Tibial nerve (tissue), 4 donors: ENCODE data around the gene SH3GL1. TPM values are rescaled to one million over a fixed set of nuclear protein-coding genes. Genes with fewer than 3 reads are reported as not detected.

Experiments used
- DNase-seq, 2 donors: peaks; one replicate each; pipeline ENCODE4 v3.0.0-alpha.2; 2019; ENCODE audit warnings: low spot score in 2 of 2
- H3K27ac ChIP-seq, 4 donors: fragments of 200-600 bp; sonication (generic) in 3 of 4; one replicate each; pipeline ENCODE4 v1.5.1; 2017 to 2019; ENCODE audit warnings: mild to moderate bottlenecking in 1 of 4
- H3K27me3 ChIP-seq, 2 donors: fragments of 200-600 bp; sonication (generic) in 1 of 2; one replicate each; pipeline versions ENCODE4 v1.5.1 to v1.6.0; 2017 to 2019
- H3K36me3 ChIP-seq, 3 donors: fragments of 200-600 bp; sonication (generic); one replicate each; pipeline ENCODE4 v1.5.1; 2018 to 2019
- H3K4me1 ChIP-seq, 4 donors: fragments of 200-600 bp; sonication (generic) in 3 of 4; one replicate each; pipeline ENCODE4 v1.5.1; 2017 to 2019
- H3K4me3 ChIP-seq, 4 donors: fragments of 200-600 bp; sonication (generic) in 3 of 4; one replicate each; pipeline ENCODE4 v1.5.1; 2017 to 2019; ENCODE audit warnings: mild to moderate bottlenecking in 1 of 4, moderate library complexity in 1 of 4
- H3K9me3 ChIP-seq, 4 donors: fragments of 200-600 bp; sonication (generic) in 3 of 4; one replicate each; pipeline ENCODE4 v1.5.1; 2017 to 2019
- EP300 ChIP-seq, 2 donors: sonication (generic); formaldehyde crosslinking; IDR thresholded peaks; one replicate each; pipeline ENCODE4 v1.6.1; 2017; ENCODE audit warnings: antibody characterized with exemption in 2 of 2, mild to moderate bottlenecking in 1 of 2
- POLR2A ChIP-seq, 2 donors: fragments of 450-650 bp; IDR thresholded peaks; one replicate each; pipeline ENCODE4 v1.6.1; 2017; ENCODE audit warnings: antibody characterized with exemption in 2 of 2, mild to moderate bottlenecking in 2 of 2, moderate library complexity in 2 of 2
- WGBS, 2 donors: methylation state at CpG; one replicate each; pipeline ENCODE4 v1.1.5; 2018; 5-methylcytosine and 5-hydroxymethylcytosine counted together
- total RNA-seq, 4 donors: library from RNA; depleted of rRNA; stranded (reverse); fragments of >200 nt; gene quantifications; one replicate each; pipeline ENCODE4 v1.1.0, GENCODE V29; 2016
- TF ChIP-seq, protein P1 (sequence below), 5 experiments: fragments of 200-600 bp in 3 of 5; fragments of 450-650 bp in 2 of 5; sonication (generic) in 3 of 5; IDR thresholded peaks; one replicate each; pipeline ENCODE4 v1.5.1; 2016 to 2019; ENCODE audit warnings: antibody characterized with exemption in 5 of 5, mild to moderate bottlenecking in 3 of 5, moderate library complexity in 2 of 5

SH3GL1 gene
- total RNA-seq, 4 donors from 2014 or later = 35.0 to 64.8 (median 52.9) TPM

DNA sequence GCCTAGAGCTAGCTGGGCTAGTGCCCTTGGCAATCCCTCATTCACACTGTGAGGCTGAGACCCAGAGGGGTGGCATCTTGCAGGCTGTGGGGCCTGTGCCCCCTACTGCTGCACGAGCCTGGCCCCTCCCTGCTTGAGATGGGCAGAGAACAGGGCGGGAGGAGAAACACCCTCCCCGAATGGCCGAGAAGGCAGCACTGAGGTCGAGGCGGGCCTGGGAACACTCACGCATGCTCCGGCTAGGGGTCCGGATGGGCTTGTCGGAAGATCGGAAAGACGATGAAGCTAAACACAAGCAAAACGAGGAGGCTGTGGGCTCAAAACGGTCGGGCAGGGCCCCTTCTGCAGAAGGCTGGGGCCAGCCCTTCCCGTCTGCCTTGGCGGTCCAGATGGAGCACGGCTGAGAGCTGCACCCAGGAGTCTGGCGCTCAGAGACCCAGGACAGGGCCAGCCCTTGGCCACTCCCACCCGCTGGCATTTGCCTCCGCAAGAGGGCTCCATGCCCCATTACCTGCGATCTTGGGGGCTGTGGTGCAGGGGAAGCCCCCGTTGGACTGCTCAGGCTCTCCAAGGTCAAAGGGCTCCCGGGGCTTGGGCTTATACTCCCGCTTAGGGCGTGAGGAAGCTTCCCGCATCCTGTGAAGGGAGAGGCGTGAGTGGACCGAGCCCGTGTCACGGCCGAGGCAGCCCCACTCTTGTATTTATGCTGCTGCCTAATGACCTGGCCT, 38.1 kb downstream of the SH3GL1 start:
- Histone ChIP-seq H3K36me3 (peaks cover 5 to 95% (median 24%) of the 10 kb centered on the region in 3 donors), H3K4me1 (peaks cover 0 to 28% (median 2%) of the 10 kb centered on the region in 4 donors), H3K27me3 (no peaks in the 10 kb centered on the region), H3K4me3 (no peak overlapping the region), H3K9me3 (no peaks in the 10 kb centered on the region), H3K27ac (no peak overlapping the region)
- TF ChIP-seq EP300 (IDR thresholded peaks at IDR 0.05) (no peak), POLR2A (IDR thresholded peaks at IDR 0.05) (no peak)
- TF ChIP-seq, protein P1, sequence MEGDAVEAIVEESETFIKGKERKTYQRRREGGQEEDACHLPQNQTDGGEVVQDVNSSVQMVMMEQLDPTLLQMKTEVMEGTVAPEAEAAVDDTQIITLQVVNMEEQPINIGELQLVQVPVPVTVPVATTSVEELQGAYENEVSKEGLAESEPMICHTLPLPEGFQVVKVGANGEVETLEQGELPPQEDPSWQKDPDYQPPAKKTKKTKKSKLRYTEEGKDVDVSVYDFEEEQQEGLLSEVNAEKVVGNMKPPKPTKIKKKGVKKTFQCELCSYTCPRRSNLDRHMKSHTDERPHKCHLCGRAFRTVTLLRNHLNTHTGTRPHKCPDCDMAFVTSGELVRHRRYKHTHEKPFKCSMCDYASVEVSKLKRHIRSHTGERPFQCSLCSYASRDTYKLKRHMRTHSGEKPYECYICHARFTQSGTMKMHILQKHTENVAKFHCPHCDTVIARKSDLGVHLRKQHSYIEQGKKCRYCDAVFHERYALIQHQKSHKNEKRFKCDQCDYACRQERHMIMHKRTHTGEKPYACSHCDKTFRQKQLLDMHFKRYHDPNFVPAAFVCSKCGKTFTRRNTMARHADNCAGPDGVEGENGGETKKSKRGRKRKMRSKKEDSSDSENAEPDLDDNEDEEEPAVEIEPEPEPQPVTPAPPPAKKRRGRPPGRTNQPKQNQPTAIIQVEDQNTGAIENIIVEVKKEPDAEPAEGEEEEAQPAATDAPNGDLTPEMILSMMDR (IDR thresholded peaks at IDR 0.05) = no peak
- WGBS, 2 donors = 75 to 84% methylated on average over 22 to 32 of the region's 32 CpGs
- no peak for DNase-seq

DNA sequence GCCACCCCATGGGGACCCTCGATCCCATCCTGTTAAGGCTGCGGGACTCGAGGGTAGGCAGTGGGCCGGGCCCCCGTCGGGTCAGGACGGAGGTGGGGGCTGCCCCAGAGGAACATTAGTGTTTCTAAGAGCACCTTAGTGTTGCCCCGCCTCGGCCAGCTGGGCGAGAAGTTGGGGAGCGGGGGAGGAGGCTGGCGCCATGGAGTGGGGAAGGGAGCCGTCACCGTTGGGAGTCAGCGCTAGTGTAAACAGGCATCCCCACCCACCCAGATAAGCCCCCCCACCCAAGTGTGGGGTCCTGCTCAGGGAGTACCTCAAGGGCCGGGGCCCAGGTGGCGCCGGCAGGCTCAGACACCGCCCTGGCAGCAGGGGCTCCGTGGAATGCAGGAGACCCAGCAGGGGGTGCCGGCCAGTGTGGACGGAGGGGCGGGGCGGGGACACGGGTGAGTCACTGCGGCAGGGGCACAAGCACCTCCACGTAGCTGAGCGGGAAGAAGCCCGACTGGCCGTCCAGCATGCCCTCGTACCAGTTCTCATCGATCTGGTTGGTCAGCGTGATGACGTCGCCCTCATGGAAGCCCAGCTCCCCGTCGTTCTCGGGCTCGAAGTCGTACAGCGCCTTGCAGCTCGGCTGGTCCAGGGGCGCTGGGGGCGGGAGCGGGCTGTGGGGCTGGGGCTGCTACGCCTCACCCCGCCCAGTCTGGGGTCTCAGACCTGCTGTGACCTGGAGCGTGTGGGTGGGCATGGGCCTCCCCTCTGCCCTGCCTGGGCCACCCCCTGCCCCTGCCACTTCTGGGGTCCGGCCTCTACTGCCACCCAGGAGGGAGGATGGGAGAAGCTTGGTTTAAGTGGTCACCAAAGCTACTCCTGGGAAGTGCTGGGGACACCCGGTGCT, 38.9 kb downstream of the SH3GL1 start:
- Histone ChIP-seq H3K9me3 (no peaks in the 10 kb centered on the region), H3K4me3 (no peak overlapping the region), H3K36me3 (peaks cover 5 to 100% (median 22%) of the 10 kb centered on the region in 3 donors), H3K27ac (peak overlapping the region in 1 of 4 donors; percentile 48), H3K4me1 (peaks cover 0 to 24% (median 0%) of the 10 kb centered on the region in 4 donors), H3K27me3 (no peaks in the 10 kb centered on the region)
- 84% methylated on average over 32 to 41 of the region's 50 CpGs for WGBS, 2 donors
- no peak for TF ChIP-seq POLR2A (IDR thresholded peaks at IDR 0.05)
- no peak for TF ChIP-seq EP300 (IDR thresholded peaks at IDR 0.05)
- TF ChIP-seq, protein P1 (IDR thresholded peaks at IDR 0.05) = no peak
- no peak for DNase-seq

- H3K4me3 ChIP-seq = no peak overlapping the region
- H3K36me3 ChIP-seq = peaks cover 5 to 99% (median 15%) of the 10 kb centered on the region in 3 donors
- TF ChIP-seq EP300 (IDR thresholded peaks at IDR 0.05) (no peak), POLR2A (IDR thresholded peaks at IDR 0.05) (no peak)
- TF ChIP-seq, protein P1 (IDR thresholded peaks at IDR 0.05) = no peak
- no peaks in the 10 kb centered on the region for H3K9me3 ChIP-seq
- WGBS, 2 donors = 72% methylated on average over 9 to 12 of the region's 12 CpGs
- peak overlapping the region in 1 of 4 donors; percentile 48 for H3K27ac ChIP-seq
- DNase-seq = no peak
- H3K27me3 ChIP-seq = no peaks in the 10 kb centered on the region
- peaks cover 0 to 24% (median 0%) of the 10 kb centered on the region in 4 donors for H3K4me1 ChIP-seq
Observed at GRCh38 chr19:4360641-4361151, 39.7 kb downstream of the SH3GL1 start.

- TF ChIP-seq EP300 (IDR thresholded peaks at IDR 0.05) = no peak
- TF ChIP-seq, protein P1 (IDR thresholded peaks at IDR 0.05) = no peak
- TF ChIP-seq POLR2A (IDR thresholded peaks at IDR 0.05) = no peak
- Histone ChIP-seq H3K4me3 (no peak overlapping the region), H3K27ac (peak overlapping the region in 1 of 4 donors; percentile 44), H3K27me3 (no peaks in the 10 kb centered on the region), H3K9me3 (no peaks in the 10 kb centered on the region), H3K4me1 (peaks cover 0 to 20% (median 0%) of the 10 kb centered on the region in 4 donors), H3K36me3 (peaks cover 5 to 99% (median 10%) of the 10 kb centered on the region in 3 donors)
- DNase-seq = no peak
- WGBS, 2 donors = 69 to 79% methylated on average over 8 to 9 of the region's 9 CpGs
Observed at GRCh38 chr19:4360081-4360569, 40.2 kb downstream of the SH3GL1 start.
